Ascending aorta (tissue), 2 donors: ENCODE measurements around the gene BLACAT1. TPM values are rescaled to one million over a fixed set of nuclear protein-coding genes. Genes with fewer than 3 reads are reported as not detected.
"Not testable (repeated sequence)": the region's sequence is repeated elsewhere in the genome, so short reads cannot be mapped to it uniquely, and the experiment has no call there.

Experiments used
- DNase-seq, 2 donors: peaks; one replicate each; pipeline ENCODE4 v3.0.0-alpha.2; 2019; ENCODE audit warnings: low spot score in 2 of 2
- H3K27ac ChIP-seq, 2 donors: fragments of 200-600 bp; sonication (generic); one replicate each; pipeline ENCODE4 v1.5.1; 2016 to 2017; ENCODE audit warnings: mild to moderate bottlenecking in 1 of 2
- H3K27me3 ChIP-seq: fragments of 200-600 bp; sonication (generic); one replicate; pipeline ENCODE4 v1.5.1; 2017
- H3K36me3 ChIP-seq, 2 donors: fragments of 200-600 bp; sonication (generic); one replicate each; pipeline ENCODE4 v1.5.1; 2016
- H3K4me1 ChIP-seq, 2 donors: fragments of 200-600 bp; sonication (generic); one replicate each; pipeline ENCODE4 v1.5.1; 2016 to 2017; ENCODE audit warnings: mild to moderate bottlenecking in 1 of 2
- H3K4me3 ChIP-seq, 2 donors: fragments of 200-600 bp; sonication (generic); one replicate each; pipeline ENCODE4 v1.5.1; 2016 to 2017; ENCODE audit warnings: mild to moderate bottlenecking in 1 of 2
- H3K9me3 ChIP-seq, 2 donors: fragments of 200-600 bp; sonication (generic); one replicate each; pipeline ENCODE4 v1.5.1; 2016
- intact Hi-C: fragments of 100-400 bp; cut with DNase I; formaldehyde crosslinking; loops from one replicate; pipeline ENCODE4 v1.15.1; 2023
- total RNA-seq: library from RNA; depleted of rRNA; stranded (reverse); fragments of >200 nt; gene quantifications from one replicate; pipeline ENCODE4 v1.1.0, GENCODE V29; 2016
- TF ChIP-seq, protein P1 (sequence below), 3 experiments: fragments of 200-600 bp in 2 of 3; fragments of 450-650 bp in 1 of 3; sonication (generic) in 2 of 3; IDR thresholded peaks; one replicate each; pipeline ENCODE4 v1.5.1; 2016 to 2019; ENCODE audit warnings: antibody characterized with exemption in 3 of 3, mild to moderate bottlenecking in 1 of 3, moderate library complexity in 1 of 3

Gene BLACAT1
- total RNA-seq, 1 donor from 2014 or later = not detected

DNA sequence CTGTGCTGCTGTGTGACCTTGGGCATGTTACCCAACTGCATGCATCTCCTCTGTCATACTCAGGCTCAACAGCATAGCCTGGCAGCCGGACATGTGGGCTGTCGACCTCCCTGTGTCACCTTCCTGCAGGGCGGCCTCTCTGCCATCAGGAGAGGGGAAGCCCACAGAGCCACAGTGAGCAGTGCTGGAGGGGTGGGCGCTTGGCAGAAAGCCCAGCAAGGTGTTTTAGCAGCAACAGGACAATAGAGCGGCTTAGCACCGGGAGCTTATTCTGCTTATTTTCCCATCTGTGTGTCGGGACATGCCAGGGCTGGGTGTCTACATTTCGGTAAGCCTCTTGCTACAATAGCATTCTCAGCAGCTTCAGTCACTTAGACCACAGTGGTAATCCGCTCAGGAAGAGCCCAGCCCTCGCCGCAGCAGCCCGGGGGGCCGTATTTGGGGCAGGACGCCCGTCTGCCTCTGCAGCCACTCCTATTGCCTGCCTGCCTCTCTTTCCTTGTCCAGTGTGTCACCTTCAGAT is 25.8 kb upstream of the BLACAT1 start:
- no peaks in the 10 kb centered on the region for H3K36me3 ChIP-seq
- no peak overlapping the region for H3K4me3 ChIP-seq
- H3K27ac ChIP-seq = no peak overlapping the region
- DNase-seq = no peak
- no peaks in the 10 kb centered on the region for H3K27me3 ChIP-seq
- TF ChIP-seq, protein P1, sequence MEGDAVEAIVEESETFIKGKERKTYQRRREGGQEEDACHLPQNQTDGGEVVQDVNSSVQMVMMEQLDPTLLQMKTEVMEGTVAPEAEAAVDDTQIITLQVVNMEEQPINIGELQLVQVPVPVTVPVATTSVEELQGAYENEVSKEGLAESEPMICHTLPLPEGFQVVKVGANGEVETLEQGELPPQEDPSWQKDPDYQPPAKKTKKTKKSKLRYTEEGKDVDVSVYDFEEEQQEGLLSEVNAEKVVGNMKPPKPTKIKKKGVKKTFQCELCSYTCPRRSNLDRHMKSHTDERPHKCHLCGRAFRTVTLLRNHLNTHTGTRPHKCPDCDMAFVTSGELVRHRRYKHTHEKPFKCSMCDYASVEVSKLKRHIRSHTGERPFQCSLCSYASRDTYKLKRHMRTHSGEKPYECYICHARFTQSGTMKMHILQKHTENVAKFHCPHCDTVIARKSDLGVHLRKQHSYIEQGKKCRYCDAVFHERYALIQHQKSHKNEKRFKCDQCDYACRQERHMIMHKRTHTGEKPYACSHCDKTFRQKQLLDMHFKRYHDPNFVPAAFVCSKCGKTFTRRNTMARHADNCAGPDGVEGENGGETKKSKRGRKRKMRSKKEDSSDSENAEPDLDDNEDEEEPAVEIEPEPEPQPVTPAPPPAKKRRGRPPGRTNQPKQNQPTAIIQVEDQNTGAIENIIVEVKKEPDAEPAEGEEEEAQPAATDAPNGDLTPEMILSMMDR (IDR thresholded peaks at IDR 0.05) = no peak
- no peaks in the 10 kb centered on the region for H3K9me3 ChIP-seq
- intact Hi-C loops = no loop called here
- H3K4me1 ChIP-seq = peaks cover 0 to 3% of the 10 kb centered on the region in 2 donors

DNA sequence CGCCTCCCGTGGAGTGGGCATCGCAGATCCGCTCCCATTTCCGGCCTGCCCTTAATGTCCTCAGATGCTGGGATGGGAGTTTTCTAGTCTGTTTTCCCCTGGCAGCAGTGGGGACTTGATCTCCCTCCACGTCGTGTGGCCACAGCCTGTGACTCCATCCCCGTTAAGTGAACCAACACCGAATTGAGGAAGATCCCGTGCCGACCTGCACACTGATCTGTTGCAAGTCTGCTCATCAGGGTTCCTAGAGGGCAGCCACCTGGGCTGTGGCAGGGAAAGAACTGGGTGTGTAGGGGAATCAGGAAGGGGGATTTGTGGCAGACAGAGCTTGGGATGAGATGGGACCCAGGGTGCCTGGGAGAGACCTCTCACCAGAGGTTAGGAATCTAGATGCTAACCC is 25.4 kb upstream of the BLACAT1 start:
- intact Hi-C loops = no loop called here
- no peak for DNase-seq
- no peaks in the 10 kb centered on the region for H3K36me3 ChIP-seq
- TF ChIP-seq, protein P1 (IDR thresholded peaks at IDR 0.05) = no peak
- H3K9me3 ChIP-seq = no peaks in the 10 kb centered on the region
- peaks cover 0 to 3% of the 10 kb centered on the region in 2 donors for H3K4me1 ChIP-seq
- no peak overlapping the region for H3K27ac ChIP-seq
- no peaks in the 10 kb centered on the region for H3K27me3 ChIP-seq
- no peak overlapping the region for H3K4me3 ChIP-seq

DNA sequence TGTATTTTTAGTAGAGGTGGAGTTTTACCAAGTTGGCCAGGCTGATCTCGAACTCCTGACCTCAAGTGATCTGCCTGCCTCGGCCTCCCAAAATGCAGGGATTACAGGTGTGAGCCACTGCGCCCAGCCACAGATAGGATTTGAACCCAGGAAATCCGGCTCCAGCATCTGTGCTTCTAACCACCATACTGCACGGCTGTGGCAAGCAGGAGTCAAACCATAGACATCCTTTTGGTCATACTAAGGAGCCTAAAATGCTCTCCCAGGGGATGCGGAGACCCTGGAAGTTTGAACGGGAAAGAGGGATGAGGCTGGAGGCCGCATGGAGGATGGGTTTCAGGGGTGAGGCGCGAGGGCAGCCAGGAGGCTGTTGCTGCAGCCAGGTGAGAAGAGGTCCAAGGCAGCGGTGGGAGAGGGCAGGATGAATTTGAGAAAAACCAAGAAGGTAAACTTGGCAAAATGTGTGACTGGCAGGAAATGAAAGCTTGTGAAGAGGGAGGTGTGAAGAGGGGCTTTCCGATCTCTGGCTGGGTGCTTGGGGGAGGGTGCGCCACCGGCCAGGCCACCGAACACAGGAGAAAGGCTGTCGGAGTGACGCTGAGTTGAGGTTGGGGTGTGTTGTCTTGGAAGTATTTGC is 24.6 kb upstream of the BLACAT1 start:
- Histone ChIP-seq H3K9me3 (peaks cover 0 to 4% of the 10 kb centered on the region in 2 donors), H3K27ac (no peak overlapping the region), H3K4me1 (peaks cover 0 to 3% of the 10 kb centered on the region in 2 donors), H3K27me3 (no peaks in the 10 kb centered on the region), H3K36me3 (no peaks in the 10 kb centered on the region), H3K4me3 (no peak overlapping the region)
- intact Hi-C loops = no loop called here
- TF ChIP-seq, protein P1 (IDR thresholded peaks at IDR 0.05) = no peak
- DNase-seq = no peak

DNA sequence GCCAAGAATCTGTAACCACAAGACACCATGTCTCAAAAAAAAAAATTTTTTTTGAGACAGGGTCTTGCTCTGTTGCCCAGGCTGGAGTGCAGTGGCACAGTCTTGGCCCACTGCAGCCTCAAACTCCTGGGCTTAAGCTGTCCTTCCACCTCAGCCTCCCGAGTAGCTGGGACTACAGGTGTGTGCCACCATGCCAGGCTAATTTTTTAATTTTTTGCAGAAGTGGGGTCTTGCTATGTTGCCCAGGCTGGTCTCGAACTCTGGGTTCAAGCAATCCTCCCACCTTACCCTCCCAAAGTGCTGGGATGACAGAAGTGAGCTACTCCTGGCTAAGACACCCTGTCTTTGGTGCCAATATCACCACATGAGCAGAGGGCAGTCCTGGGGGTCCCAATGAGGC is 23.1 kb upstream of the BLACAT1 start:
- H3K9me3 ChIP-seq, H3K27me3 ChIP-seq, H3K36me3 ChIP-seq, intact Hi-C loops, DNase-seq, H3K4me1 ChIP-seq, H3K4me3 ChIP-seq, H3K27ac ChIP-seq: not testable (repeated sequence)

DNA sequence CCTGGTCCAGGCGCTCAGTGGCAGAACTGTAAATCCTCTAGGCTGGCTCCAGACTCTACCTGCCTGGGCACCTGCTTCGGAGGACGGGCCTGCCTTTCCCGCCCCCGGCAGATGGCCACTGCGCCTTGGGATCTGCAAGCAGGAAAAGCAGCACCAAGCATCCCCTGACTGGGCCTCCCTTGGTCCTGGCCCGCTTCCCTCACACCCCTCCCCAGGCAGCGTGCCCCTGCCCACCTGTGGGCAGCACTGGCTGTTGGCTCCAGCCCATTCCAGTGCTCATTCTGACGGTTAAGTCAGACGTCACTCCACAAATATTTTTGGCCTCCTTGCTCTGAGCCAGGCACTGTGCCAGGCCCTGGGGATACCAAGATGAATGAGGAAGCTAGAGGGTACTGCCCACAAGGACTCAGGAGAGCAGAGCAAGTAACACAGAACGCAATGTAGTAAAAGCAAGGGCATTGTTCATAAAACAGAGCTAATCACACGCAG is 22.0 kb upstream of the BLACAT1 start:
- TF ChIP-seq, protein P1 (IDR thresholded peaks at IDR 0.05) = no peak
- Histone ChIP-seq H3K9me3 (peaks cover 0 to 7% of the 10 kb centered on the region in 2 donors), H3K27ac (no peak overlapping the region), H3K27me3 (no peaks in the 10 kb centered on the region), H3K36me3 (no peaks in the 10 kb centered on the region), H3K4me3 (no peak overlapping the region), H3K4me1 (peaks cover 0 to 3% of the 10 kb centered on the region in 2 donors)
- intact Hi-C loops = no loop called here
- DNase-seq = peak in 1 of 2 donors; percentile 73

DNA sequence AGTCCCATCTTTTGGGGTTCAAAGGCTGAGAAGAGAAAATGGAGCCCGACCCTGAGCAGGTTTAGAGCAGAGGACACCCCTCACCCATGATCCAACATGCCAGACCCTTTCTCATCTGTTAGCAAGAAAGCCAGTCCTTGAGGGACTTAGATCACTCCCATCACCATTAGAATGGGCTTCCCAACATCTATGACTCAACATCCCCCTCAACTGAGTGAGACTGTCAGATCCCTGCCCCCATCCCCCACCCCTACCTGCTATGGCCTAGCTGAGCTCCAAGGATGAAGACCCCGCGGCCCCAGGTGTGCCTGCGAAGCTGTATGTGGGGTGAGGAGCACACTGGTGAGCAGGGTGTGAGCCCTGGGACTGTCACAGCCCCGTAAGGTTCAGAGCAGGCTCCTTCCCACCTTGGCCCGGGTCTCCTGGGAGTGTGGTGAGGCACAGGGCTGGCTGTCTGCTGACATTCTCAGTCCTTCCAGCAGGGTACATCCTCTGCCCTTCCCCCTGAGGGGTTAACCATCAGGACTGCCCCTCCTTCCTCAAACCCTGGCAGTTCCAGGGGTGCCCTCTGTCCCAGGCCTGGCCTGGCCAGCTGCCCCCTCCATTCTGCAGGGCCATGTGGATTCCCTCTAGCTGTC is 21.4 kb upstream of the BLACAT1 start:
- no peaks in the 10 kb centered on the region for H3K36me3 ChIP-seq
- H3K9me3 ChIP-seq = peaks cover 0 to 7% of the 10 kb centered on the region in 2 donors
- no peak overlapping the region for H3K4me3 ChIP-seq
- no peak for DNase-seq
- intact Hi-C loops = no loop called here
- TF ChIP-seq, protein P1 (IDR thresholded peaks at IDR 0.05) = no peak
- peaks cover 0 to 3% of the 10 kb centered on the region in 2 donors for H3K4me1 ChIP-seq
- H3K27me3 ChIP-seq = no peaks in the 10 kb centered on the region
- no peak overlapping the region for H3K27ac ChIP-seq
